Esophagus squamous epithelium (tissue), 5 donors: ENCODE data around the gene UGT3A2. TPM values are rescaled to one million over a fixed set of nuclear protein-coding genes. Genes with fewer than 3 reads are reported as not detected.
A peak's percentile ranks its signal among the peaks of the same experiment; 100 is the strongest.

Experiments used
- DNase-seq: peaks from one replicate; lab custom pipeline; 2025; lab: John Stamatoyannopoulos, UW
- H3K27ac ChIP-seq, 4 donors: fragments of 200-600 bp; sonication (generic); one replicate each; pipeline ENCODE4 v1.5.1; 2016 to 2019; ENCODE audit warnings: mild to moderate bottlenecking in 1 of 4
- H3K27me3 ChIP-seq, 4 donors: fragments of 200-600 bp; sonication (generic); 1 replicate in 3 of 4; 2 replicates in 1 of 4; pipeline versions ENCODE4 v1.5.1 to v1.6.0; 2017 to 2021; ENCODE audit warnings: antibody characterized with exemption in 1 of 4
- H3K36me3 ChIP-seq, 3 donors: fragments of 200-600 bp; sonication (generic); one replicate each; pipeline ENCODE4 v1.5.1; 2016 to 2019
- H3K4me1 ChIP-seq, 3 donors: fragments of 200-600 bp; sonication (generic); one replicate each; pipeline ENCODE4 v1.5.1; 2017 to 2019
- H3K4me3 ChIP-seq, 4 donors: fragments of 200-600 bp; sonication (generic); 1 replicate in 3 of 4; 2 replicates in 1 of 4; pipeline ENCODE4 v1.5.1; 2016 to 2019; ENCODE audit warnings: mild to moderate bottlenecking in 2 of 4, moderate library complexity in 1 of 4
- H3K9me3 ChIP-seq, 3 donors: fragments of 200-600 bp; sonication (generic); one replicate each; pipeline ENCODE4 v1.5.1; 2016 to 2019
- POLR2A ChIP-seq, 4 donors: fragments of 450-650 bp; IDR thresholded peaks; one replicate each; pipeline ENCODE4 v1.6.1; 2017; ENCODE audit warnings: antibody characterized with exemption in 4 of 4, mild to moderate bottlenecking in 4 of 4, moderate library complexity in 3 of 4
- WGBS, 2 donors: methylation state at CpG; one replicate each; pipeline ENCODE4 v1.1.5; 2018; 5-methylcytosine and 5-hydroxymethylcytosine counted together
- intact Hi-C: fragments of 100-400 bp; cut with DNase I; formaldehyde crosslinking; loops from one replicate; pipeline ENCODE4 v1.15.0; 2022
- total RNA-seq, 4 donors: library from RNA; depleted of rRNA; stranded (reverse); fragments of >200 nt; gene quantifications; one replicate each; pipeline ENCODE4 v1.1.0, GENCODE V29; 2016
- TF ChIP-seq, protein P1 (sequence below), 6 experiments: fragments of 450-650 bp in 4 of 6; fragments of 200-600 bp in 2 of 6; sonication (generic) in 2 of 6; IDR thresholded peaks; one replicate each; pipeline ENCODE4 v1.5.1; 2016 to 2019; ENCODE audit warnings: antibody characterized with exemption in 6 of 6, mild to moderate bottlenecking in 4 of 6, moderate library complexity in 4 of 6
- donor health status: DM: yes; HTN: yes; CAD: no.

UGT3A2 gene
- total RNA-seq, 4 donors from 2014 or later, result not detected

GRCh38 chr5:36099748-36100147 lies 33.1 kb upstream of the UGT3A2 start:
- H3K4me3 ChIP-seq, result no peak overlapping the region
- no peaks in the 10 kb centered on the region for H3K4me1 ChIP-seq
- TF ChIP-seq POLR2A (IDR thresholded peaks at IDR 0.05), result no peak
- TF ChIP-seq, protein P1, sequence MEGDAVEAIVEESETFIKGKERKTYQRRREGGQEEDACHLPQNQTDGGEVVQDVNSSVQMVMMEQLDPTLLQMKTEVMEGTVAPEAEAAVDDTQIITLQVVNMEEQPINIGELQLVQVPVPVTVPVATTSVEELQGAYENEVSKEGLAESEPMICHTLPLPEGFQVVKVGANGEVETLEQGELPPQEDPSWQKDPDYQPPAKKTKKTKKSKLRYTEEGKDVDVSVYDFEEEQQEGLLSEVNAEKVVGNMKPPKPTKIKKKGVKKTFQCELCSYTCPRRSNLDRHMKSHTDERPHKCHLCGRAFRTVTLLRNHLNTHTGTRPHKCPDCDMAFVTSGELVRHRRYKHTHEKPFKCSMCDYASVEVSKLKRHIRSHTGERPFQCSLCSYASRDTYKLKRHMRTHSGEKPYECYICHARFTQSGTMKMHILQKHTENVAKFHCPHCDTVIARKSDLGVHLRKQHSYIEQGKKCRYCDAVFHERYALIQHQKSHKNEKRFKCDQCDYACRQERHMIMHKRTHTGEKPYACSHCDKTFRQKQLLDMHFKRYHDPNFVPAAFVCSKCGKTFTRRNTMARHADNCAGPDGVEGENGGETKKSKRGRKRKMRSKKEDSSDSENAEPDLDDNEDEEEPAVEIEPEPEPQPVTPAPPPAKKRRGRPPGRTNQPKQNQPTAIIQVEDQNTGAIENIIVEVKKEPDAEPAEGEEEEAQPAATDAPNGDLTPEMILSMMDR (IDR thresholded peaks at IDR 0.05), result no peak
- H3K9me3 ChIP-seq, result no peaks in the 10 kb centered on the region
- DNase-seq, result no peak
- H3K27ac ChIP-seq, result no peak overlapping the region
- WGBS, 2 donors, result 80 to 90% methylated on average over 3 of the region's 3 CpGs
- H3K36me3 ChIP-seq, result peaks cover 0 to 31% (median 0%) of the 10 kb centered on the region in 3 donors
- intact Hi-C loops, result no loop called here
- H3K27me3 ChIP-seq, result no peaks in the 10 kb centered on the region

DNA sequence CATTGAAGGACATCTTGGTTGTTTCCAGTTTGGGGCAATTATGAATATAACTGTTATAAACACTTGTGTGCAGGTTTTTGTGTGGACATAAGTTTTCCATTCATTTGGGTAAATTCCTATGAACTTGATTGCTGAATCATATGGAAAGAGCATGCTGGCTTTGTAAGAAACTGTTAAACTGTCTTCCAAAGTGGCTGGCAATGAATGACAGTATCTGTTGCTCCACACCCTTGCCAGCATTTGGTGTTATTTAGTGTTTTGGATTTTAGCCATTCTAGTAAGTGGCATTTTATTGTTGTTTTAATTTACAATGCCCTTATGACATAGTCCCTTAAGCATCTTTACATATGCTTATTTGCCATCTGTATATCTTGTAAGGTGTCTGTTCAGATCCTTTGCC lies 29.8 kb upstream of the UGT3A2 start:
- intact Hi-C loops, result no loop called here
- no peak overlapping the region for H3K27ac ChIP-seq
- no peaks in the 10 kb centered on the region for H3K27me3 ChIP-seq
- no peak for TF ChIP-seq POLR2A (IDR thresholded peaks at IDR 0.05)
- TF ChIP-seq, protein P1 (IDR thresholded peaks at IDR 0.05), result no peak
- no peaks in the 10 kb centered on the region for H3K4me1 ChIP-seq
- no peaks in the 10 kb centered on the region for H3K9me3 ChIP-seq
- H3K4me3 ChIP-seq, result no peak overlapping the region
- DNase-seq, result no peak
- peaks cover 0 to under 1% (median 0%) of the 10 kb centered on the region in 3 donors for H3K36me3 ChIP-seq

DNA sequence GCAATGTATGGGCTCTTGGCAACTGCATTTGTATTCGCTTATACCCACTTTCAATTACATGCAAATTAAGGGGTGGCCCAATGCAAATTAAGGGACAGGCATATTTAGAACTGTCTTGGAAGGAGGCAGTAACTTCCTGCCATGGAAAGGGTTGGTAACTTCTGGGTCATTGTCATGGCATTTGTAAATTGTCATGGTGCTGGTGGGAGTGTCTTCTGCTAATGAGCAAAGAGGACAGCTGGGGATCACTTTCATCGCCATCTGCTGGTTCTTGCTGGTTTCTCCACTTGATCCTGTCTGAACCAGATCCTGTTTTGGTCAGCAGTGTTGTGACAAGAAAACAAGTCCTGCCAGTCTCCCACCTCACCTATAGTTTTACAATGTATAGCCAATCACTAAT lies 23.3 kb upstream of the UGT3A2 start:
- Histone ChIP-seq H3K4me3 (no peak overlapping the region), H3K27ac (no peak overlapping the region), H3K4me1 (no peaks in the 10 kb centered on the region), H3K9me3 (no peaks in the 10 kb centered on the region), H3K27me3 (no peaks in the 10 kb centered on the region), H3K36me3 (no peaks in the 10 kb centered on the region)
- no peak for DNase-seq
- intact Hi-C loops, result no loop called here
- 29 to 36% methylated on average over 1 of the region's 2 CpGs for WGBS, 2 donors
- TF ChIP-seq, protein P1 (IDR thresholded peaks at IDR 0.05), result peak in 1 of 6 experiments; percentile 35
- no peak for TF ChIP-seq POLR2A (IDR thresholded peaks at IDR 0.05)

- Histone ChIP-seq H3K27ac (no peak overlapping the region), H3K36me3 (no peaks in the 10 kb centered on the region), H3K4me1 (no peaks in the 10 kb centered on the region), H3K4me3 (no peak overlapping the region), H3K9me3 (no peaks in the 10 kb centered on the region), H3K27me3 (peaks cover 0 to 11% (median 0%) of the 10 kb centered on the region in 4 donors)
- intact Hi-C loops, result no loop called here
- TF ChIP-seq, protein P1 (IDR thresholded peaks at IDR 0.05), result peak in 5 of 6 experiments; percentile 25 to 61 (median 46)
- no peak for TF ChIP-seq POLR2A (IDR thresholded peaks at IDR 0.05)
- DNase-seq, result no peak
- WGBS, 2 donors, result 15 to 16% methylated on average over 9 to 10 of the region's 10 CpGs
These were observed 12.6 kb upstream of the UGT3A2 start for GRCh38 chr5:36079200-36079781.

DNA sequence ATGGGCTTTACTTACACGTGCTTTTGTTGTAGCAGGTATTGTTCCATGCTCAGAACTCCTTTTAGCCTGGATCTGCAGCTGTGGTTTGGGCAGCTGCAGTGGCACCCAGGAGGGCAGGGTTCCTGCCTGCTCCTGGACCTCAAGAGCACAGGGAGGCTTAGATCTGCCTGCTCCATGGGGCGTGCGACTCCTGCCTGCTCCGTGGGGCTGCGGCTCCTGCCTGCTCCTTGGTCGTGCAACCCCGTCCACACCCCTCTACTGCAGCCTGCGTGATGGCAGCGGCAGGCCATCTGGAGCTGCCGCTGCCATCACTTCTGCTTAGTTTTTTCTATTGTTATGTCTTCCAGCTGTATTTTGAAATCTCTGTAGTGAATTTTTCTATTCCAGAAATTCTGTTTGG lies 11.7 kb upstream of the UGT3A2 start:
- Histone ChIP-seq H3K9me3 (no peaks in the 10 kb centered on the region), H3K27me3 (peaks cover 0 to 11% (median 0%) of the 10 kb centered on the region in 4 donors), H3K4me1 (no peaks in the 10 kb centered on the region), H3K36me3 (no peaks in the 10 kb centered on the region), H3K27ac (no peak overlapping the region), H3K4me3 (no peak overlapping the region)
- no peak for DNase-seq
- WGBS, 2 donors, result 67 to 68% methylated on average over 10 of the region's 10 CpGs
- TF ChIP-seq, protein P1 (IDR thresholded peaks at IDR 0.05), result no peak
- no peak for TF ChIP-seq POLR2A (IDR thresholded peaks at IDR 0.05)
- intact Hi-C loops, result no loop called here
